ENCODE results near the gene DHX29.
A peak's percentile ranks its signal among the peaks of the same experiment; 100 is the strongest.

The DHX29 gene

GRCh38 chr5:55232271-55232984, 75.1 kb downstream of the DHX29 start:
- ATAC-seq, result no peak
- TF ChIP-seq ZNF8 (CRISPR knock-in tag; IDR thresholded peaks at IDR 0.05) (no peak), ZFP3 (CRISPR knock-in tag; IDR thresholded peaks at IDR 0.05) (no peak)

DNA sequence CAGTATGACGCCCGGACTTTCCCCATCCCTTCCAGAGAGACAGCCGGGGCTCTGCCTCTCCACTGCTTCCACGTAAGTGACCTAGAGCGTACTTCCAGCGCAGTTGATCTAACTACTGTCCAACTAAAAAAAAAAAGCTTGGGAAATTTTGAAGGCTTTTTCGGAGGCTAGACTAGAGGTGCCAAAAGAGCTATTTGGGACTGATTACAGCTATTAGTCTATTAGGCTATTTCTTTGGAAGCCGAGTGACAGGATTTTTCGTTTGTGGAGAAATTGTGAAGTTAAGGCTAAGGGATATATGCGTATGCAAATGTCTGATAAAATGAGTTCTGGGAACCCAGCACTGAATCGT, 75.6 kb downstream of the DHX29 start:
- TF ChIP-seq PATZ1 (CRISPR knock-in tag; IDR thresholded peaks at IDR 0.05; ENCODE audit: borderline replicate concordance) (no peak), BACH2 (CRISPR knock-in tag; IDR thresholded peaks at IDR 0.05; ENCODE audit: borderline replicate concordance) (no peak), ZNF70 (CRISPR knock-in tag; IDR thresholded peaks at IDR 0.05) (no peak), TSHZ2 (CRISPR knock-in tag; IDR thresholded peaks at IDR 0.05) (no peak), ESRRG (CRISPR knock-in tag; IDR thresholded peaks at IDR 0.05) (no peak), ISL1 (CRISPR knock-in tag; IDR thresholded peaks at IDR 0.05) (no peak), SNAI2 (CRISPR knock-in tag; IDR thresholded peaks at IDR 0.05) (no peak), RARB (CRISPR knock-in tag; IDR thresholded peaks at IDR 0.05) (no peak), TOX (CRISPR knock-in tag; IDR thresholded peaks at IDR 0.05; ENCODE audit: borderline replicate concordance) (no peak), ZFP3 (CRISPR knock-in tag; IDR thresholded peaks at IDR 0.05) (no peak), TCF4 (CRISPR knock-in tag; IDR thresholded peaks at IDR 0.05; ENCODE audit: borderline replicate concordance) (no peak), ZNF8 (CRISPR knock-in tag; IDR thresholded peaks at IDR 0.05) (no peak), ZC3H10 (CRISPR knock-in tag; IDR thresholded peaks at IDR 0.05) (no peak), ZNF565 (CRISPR knock-in tag; conservative IDR thresholded peaks at IDR 0.05; ENCODE audit: low read depth) (no peak), CSDC2 (CRISPR knock-in tag; IDR thresholded peaks at IDR 0.05) (no peak), GLIS3 (CRISPR knock-in tag; IDR thresholded peaks at IDR 0.05) (no peak)

DNA sequence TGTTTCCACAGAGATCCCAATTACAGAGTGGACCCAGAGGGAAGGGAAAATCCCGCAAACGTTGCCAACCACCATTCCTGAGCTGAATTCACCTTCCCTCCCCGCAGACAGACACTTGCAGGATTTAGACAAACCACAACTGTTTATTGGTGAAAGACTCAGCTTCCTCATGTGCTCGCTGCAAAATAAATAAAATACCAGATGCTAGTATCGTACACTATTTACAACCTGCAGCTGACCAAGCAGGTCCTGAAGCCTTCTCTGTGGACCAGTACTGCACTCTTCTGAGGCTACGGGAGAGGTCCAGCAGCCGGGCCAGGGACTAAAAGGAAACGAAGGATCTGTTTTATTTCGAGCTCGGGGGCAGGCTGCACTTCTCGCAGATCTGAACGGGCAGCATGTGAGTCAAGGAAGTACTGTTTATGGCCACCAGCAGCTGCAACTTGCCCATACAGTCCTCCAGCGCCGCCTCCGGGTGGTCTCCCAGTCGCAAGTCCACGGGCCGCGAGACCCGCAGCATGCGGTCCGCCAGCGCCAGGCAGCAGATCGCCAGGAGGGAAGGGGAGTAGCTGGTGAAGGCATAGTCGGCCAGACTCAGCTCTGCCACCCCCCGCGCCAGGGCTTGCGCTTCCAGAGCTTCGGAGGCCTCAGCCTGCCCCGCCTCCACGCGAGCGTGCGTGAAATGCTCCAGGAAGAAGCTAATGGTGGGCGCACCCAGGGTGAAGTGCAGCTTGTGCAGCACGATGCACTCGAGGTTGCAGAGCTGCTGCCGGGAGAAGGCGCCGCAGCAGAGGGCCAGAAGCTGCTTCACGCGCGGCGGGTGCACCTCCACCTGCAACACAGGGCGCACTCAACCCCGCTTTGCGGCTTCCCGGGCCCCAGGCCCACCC, 76.2 kb downstream of the DHX29 start:
- ATAC-seq, result peak; percentile 8
- TF ChIP-seq ZFP30 (CRISPR knock-in tag; IDR thresholded peaks at IDR 0.05) (no peak), CREB5 (CRISPR knock-in tag; IDR thresholded peaks at IDR 0.05; ENCODE audit: low read depth) (no peak), BACH2 (CRISPR knock-in tag; IDR thresholded peaks at IDR 0.05; ENCODE audit: borderline replicate concordance) (no peak), GLIS3 (CRISPR knock-in tag; IDR thresholded peaks at IDR 0.05) (no peak), CSDC2 (CRISPR knock-in tag; IDR thresholded peaks at IDR 0.05) (no peak), ZNF565 (CRISPR knock-in tag; conservative IDR thresholded peaks at IDR 0.05; ENCODE audit: low read depth) (no peak), PATZ1 (CRISPR knock-in tag; IDR thresholded peaks at IDR 0.05; ENCODE audit: borderline replicate concordance) (no peak), ZNF8 (CRISPR knock-in tag; IDR thresholded peaks at IDR 0.05) (no peak), CSRNP3 (CRISPR knock-in tag; IDR thresholded peaks at IDR 0.05) (no peak), PPARA (CRISPR knock-in tag; IDR thresholded peaks at IDR 0.05; ENCODE audit: borderline replicate concordance) (no peak), ISL1 (CRISPR knock-in tag; IDR thresholded peaks at IDR 0.05) (no peak), TCF4 (CRISPR knock-in tag; IDR thresholded peaks at IDR 0.05; ENCODE audit: borderline replicate concordance) (no peak), ZNF70 (CRISPR knock-in tag; IDR thresholded peaks at IDR 0.05) (no peak), ESRRG (CRISPR knock-in tag; IDR thresholded peaks at IDR 0.05) (no peak), SNAI2 (CRISPR knock-in tag; IDR thresholded peaks at IDR 0.05) (no peak)

More for the DNA sequence above, 75.6 kb downstream of the DHX29 start:
- ATAC-seq, result peak; percentile 8
